HCT116 (cell line): ENCODE results near the gene ATP2B1. TPM values are rescaled to one million over a fixed set of nuclear protein-coding genes. Genes with fewer than 3 reads are reported as not detected.

Experiments
- ATAC-seq: fragments of 200-7000 bp; cut with Tn5 transposase; 2 replicates; pipeline ENCODE4 v1.9.1; 2020; ENCODE audit warnings: mild to moderate bottlenecking, moderate library complexity
- BruUV-seq: library from RNA; stranded (reverse); fragments of 400-500 nt; replicated peaks from 2 replicates; lab custom pipeline; 2021; lab: Mats Ljungman, UMichigan
- CTCF ChIA-PET: fragments of 300-600 bp; sonication (Branson Sonifier 250); formaldehyde crosslinking; loops from one replicate; lab custom pipeline; 2021; ENCODE audit warnings: antibody characterized with exemption; lab: Charles Lee
- POLR2A ChIA-PET: fragments of 300-600, 350-600 bp; sonication (Branson Sonifier 250); formaldehyde crosslinking; loops from one replicate; lab custom pipeline; 2021; ENCODE audit warnings: antibody characterized with exemption; lab: Charles Lee
- RAD21 ChIA-PET, 2 experiments: fragments of 300-600 bp; sonication (Branson Sonifier 250); formaldehyde crosslinking; loops; one replicate each; lab custom pipeline; 2023; ENCODE audit warnings: low total read pairs in 2 of 2; ENCODE audit not compliant: uncharacterized antibody in 2 of 2, unreplicated experiment in 2 of 2, low non-redundant PET in 1 of 2; lab: Charles Lee
- DNase-seq: peaks from one replicate; pipeline ENCODE4 v3.0.0-alpha.2; 2010; ENCODE audit warnings: low read depth, low spot score
- H2AFZ ChIP-seq: fragments of 200-600 bp; shearing (Covaris generic), sonication (generic); 2 replicates; pipeline ENCODE4 v1.6.1; 2017; ENCODE audit warnings: low read depth, mixed run types, mixed read lengths, antibody characterized with exemption, low read length; ENCODE audit not compliant: poor library complexity, severe bottlenecking
- H3K27ac ChIP-seq: 2 replicates; pipeline ENCODE4 v1.5.1; 2012; ENCODE audit warnings: low read depth, low read length
- H3K27me3 ChIP-seq: fragments of 200-600 bp; sonication (generic); 2 replicates; pipeline ENCODE4 v1.6.1; 2016; ENCODE audit warnings: mixed run types, low read length, mixed read lengths; ENCODE audit not compliant: insufficient read depth
- H3K36me3 ChIP-seq, 2 experiments: fragments of 200-500 bp in 1 of 2; fragments of 200-600 bp in 1 of 2; sonication (Bioruptor generic) in 1 of 2; sonication (generic) in 1 of 2; 2 replicates each; pipeline versions ENCODE4 v1.5.1 to v1.6.1; 2014 to 2016; ENCODE audit warnings: low read length in 2 of 2, inconsistent platforms in 1 of 2, mixed read lengths in 1 of 2, mixed run types in 1 of 2; ENCODE audit not compliant: insufficient read depth in 2 of 2, control insufficient read depth in 1 of 2
- H3K4me1 ChIP-seq, 2 experiments: fragments of 200-600 bp in 1 of 2; sonication (generic) in 1 of 2; 2 replicates each; pipeline versions ENCODE4 v1.5.1 to v1.6.1; 2012 to 2017; ENCODE audit warnings: low read length in 2 of 2, inconsistent platforms in 1 of 2, mild to moderate bottlenecking in 1 of 2, mixed read lengths in 1 of 2, mixed run types in 1 of 2, moderate library complexity in 1 of 2; ENCODE audit not compliant: insufficient read depth in 2 of 2, control insufficient read depth in 1 of 2
- H3K4me2 ChIP-seq: fragments of 200-600 bp; sonication (generic); 2 replicates; pipeline ENCODE4 v1.6.1; 2017; ENCODE audit warnings: mixed run types, low read length, mixed read lengths
- H3K4me3 ChIP-seq, 2 experiments: fragments of 200-600 bp in 1 of 2; sonication (generic) in 1 of 2; replicated peaks in 1 of 2; 2 replicates each; pipeline ENCODE4 v1.5.1; 2011 to 2016; ENCODE audit warnings: low read length in 2 of 2, control low read depth in 1 of 2, low read depth in 1 of 2, mild to moderate bottlenecking in 1 of 2, mixed read lengths in 1 of 2, mixed run types in 1 of 2
- H3K79me2 ChIP-seq: fragments of 200-600 bp; sonication (generic); 2 replicates; pipeline ENCODE4 v1.6.1; 2017; ENCODE audit warnings: mild to moderate bottlenecking, mixed run types, low read length, moderate library complexity, mixed read lengths; ENCODE audit not compliant: insufficient read depth
- H3K9ac ChIP-seq: fragments of 200-600 bp; sonication (generic); 2 replicates; pipeline ENCODE4 v1.6.1; 2016; ENCODE audit warnings: low read length, mixed read lengths
- H3K9me2 ChIP-seq: fragments of 200-600 bp; sonication (generic), shearing (Covaris generic); 2 replicates; pipeline ENCODE4 v1.6.1; 2017; ENCODE audit warnings: mixed run types, mild to moderate bottlenecking, moderate library complexity; ENCODE audit not compliant: insufficient read depth
- H3K9me3 ChIP-seq, 2 experiments: fragments of 200-500 bp in 1 of 2; fragments of 200-600 bp in 1 of 2; sonication (Bioruptor generic) in 1 of 2; sonication (generic) in 1 of 2; 2 replicates each; pipeline ENCODE4 v1.6.1; 2014 to 2017; ENCODE audit warnings: low read length in 2 of 2, mixed read lengths in 2 of 2, inconsistent platforms in 1 of 2, low read depth in 1 of 2, mild to moderate bottlenecking in 1 of 2, mixed run types in 1 of 2, moderate library complexity in 1 of 2; ENCODE audit not compliant: control insufficient read depth in 1 of 2, insufficient read depth in 1 of 2
- H4K20me1 ChIP-seq: fragments of 200-600 bp; sonication (generic), shearing (Covaris generic); 2 replicates; pipeline ENCODE4 v1.6.1; 2017; ENCODE audit warnings: mixed run types, mild to moderate bottlenecking, moderate library complexity; ENCODE audit not compliant: insufficient read depth
- ELF1 ChIP-seq: IDR thresholded peaks from 2 replicates; pipeline ENCODE4 v1.6.1; 2012; ENCODE audit warnings: low read depth, borderline replicate concordance
- FOSL1 ChIP-seq: IDR thresholded peaks from 2 replicates; pipeline ENCODE4 v1.6.1; 2012; ENCODE audit warnings: low read depth
- POLR2A ChIP-seq: IDR thresholded peaks from 2 replicates; pipeline ENCODE4 v1.7.0; 2011; ENCODE audit warnings: borderline replicate concordance; ENCODE audit not compliant: insufficient read depth, insufficient read length; ENCODE audit errors: extremely low read depth
- TCF7L2 ChIP-seq: IDR thresholded peaks from 2 replicates; pipeline ENCODE4 v1.7.0; 2011; ENCODE audit warnings: borderline replicate concordance, inconsistent platforms; ENCODE audit not compliant: insufficient read depth, insufficient read length; ENCODE audit errors: extremely low read depth
- ZNF274 ChIP-seq: fragments of 200-500 bp; sonication (Bioruptor generic); IDR thresholded peaks from 2 replicates; pipeline ENCODE4 v1.6.1; 2014; ENCODE audit warnings: mild to moderate bottlenecking, low read depth, low read length, inconsistent platforms
- intact Hi-C: fragments of 100-400 bp; cut with micrococcal nuclease; formaldehyde crosslinking; loops from 2 replicates; pipeline ENCODE4 v1.10.0; 2022
- total RNA-seq: library from RNA; stranded (reverse); gene quantifications from one replicate; pipeline ENCODE4 v1.2.1, GENCODE V29; 2021; ENCODE audit not compliant: unreplicated experiment
- TF ChIP-seq, protein P1 (sequence below), 3 experiments: fragments of 200-600 bp in 1 of 3; sonication (generic) in 1 of 3; IDR thresholded peaks in 2 of 3; conservative IDR thresholded peaks in 1 of 3; 2 replicates each; pipeline ENCODE4 v1.5.1; 2012 to 2017; ENCODE audit warnings: low read depth in 2 of 3, low read length in 2 of 3, antibody characterized with exemption in 1 of 3, borderline replicate concordance in 1 of 3, control low read depth in 1 of 3, mild to moderate bottlenecking in 1 of 3, mixed read lengths in 1 of 3, mixed run types in 1 of 3, moderate library complexity in 1 of 3; ENCODE audit not compliant: insufficient read depth in 1 of 3
- TF ChIP-seq, protein P2 (sequence below): IDR thresholded peaks from 2 replicates; pipeline ENCODE4 v1.6.1; 2012

Gene ATP2B1
- total RNA-seq, 1 experiment from 2014 or later, result 62.4 TPM

DNA sequence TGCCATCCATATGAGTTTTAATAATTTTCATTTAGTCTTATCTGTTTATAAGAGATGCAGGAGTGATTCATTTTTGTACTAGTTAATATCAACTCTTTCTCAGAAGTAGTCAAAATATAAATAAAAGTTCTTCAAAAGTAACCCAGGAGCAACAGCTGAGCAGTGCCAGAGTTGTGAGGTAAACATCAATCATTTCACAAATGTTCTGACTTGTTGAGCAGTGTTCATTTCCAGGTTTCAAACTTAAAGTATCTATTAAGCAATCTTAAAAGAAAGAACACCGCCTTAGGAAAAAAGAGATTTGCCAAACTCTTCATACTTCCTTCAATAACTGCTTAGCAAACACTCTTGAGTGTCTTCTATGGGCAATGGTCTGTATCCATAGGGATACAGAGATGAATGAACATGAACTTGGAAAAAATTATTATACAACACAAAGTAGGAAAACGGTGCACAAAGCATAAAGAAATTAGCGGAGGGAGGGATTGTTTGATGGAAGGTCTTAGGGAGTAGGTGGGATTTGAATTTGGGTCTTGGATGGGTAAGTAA, 140.9 kb downstream of the ATP2B1 start:
- intact Hi-C loops, result no loop called here
- H4K20me1 ChIP-seq, result no peaks in the 10 kb centered on the region
- H3K9me2 ChIP-seq, result no peaks in the 10 kb centered on the region
- no peaks in the 10 kb centered on the region for H3K9me3 ChIP-seq
- ChIA-PET RAD21 (no interaction called here), POLR2A (no interaction called here), CTCF (no interaction called here)
- H2AFZ ChIP-seq, result no peak overlapping the region
- H3K4me1 ChIP-seq, result no peaks in the 10 kb centered on the region
- TF ChIP-seq ZNF274 (no peak), POLR2A (no peak)
- TF ChIP-seq, protein P1, sequence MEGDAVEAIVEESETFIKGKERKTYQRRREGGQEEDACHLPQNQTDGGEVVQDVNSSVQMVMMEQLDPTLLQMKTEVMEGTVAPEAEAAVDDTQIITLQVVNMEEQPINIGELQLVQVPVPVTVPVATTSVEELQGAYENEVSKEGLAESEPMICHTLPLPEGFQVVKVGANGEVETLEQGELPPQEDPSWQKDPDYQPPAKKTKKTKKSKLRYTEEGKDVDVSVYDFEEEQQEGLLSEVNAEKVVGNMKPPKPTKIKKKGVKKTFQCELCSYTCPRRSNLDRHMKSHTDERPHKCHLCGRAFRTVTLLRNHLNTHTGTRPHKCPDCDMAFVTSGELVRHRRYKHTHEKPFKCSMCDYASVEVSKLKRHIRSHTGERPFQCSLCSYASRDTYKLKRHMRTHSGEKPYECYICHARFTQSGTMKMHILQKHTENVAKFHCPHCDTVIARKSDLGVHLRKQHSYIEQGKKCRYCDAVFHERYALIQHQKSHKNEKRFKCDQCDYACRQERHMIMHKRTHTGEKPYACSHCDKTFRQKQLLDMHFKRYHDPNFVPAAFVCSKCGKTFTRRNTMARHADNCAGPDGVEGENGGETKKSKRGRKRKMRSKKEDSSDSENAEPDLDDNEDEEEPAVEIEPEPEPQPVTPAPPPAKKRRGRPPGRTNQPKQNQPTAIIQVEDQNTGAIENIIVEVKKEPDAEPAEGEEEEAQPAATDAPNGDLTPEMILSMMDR (IDR thresholded peaks at IDR 0.05 in 2 of 3, conservative IDR thresholded peaks at IDR 0.05 in 1 of 3; ENCODE audit: borderline replicate concordance in 1 of 3, insufficient read depth in 1 of 3, low read depth in 2 of 3, low read length in 2 of 3), result no peak
- ATAC-seq (no peak), DNase-seq (no peak)
- H3K9ac ChIP-seq, result no peak overlapping the region
- no peak overlapping the region for H3K4me3 ChIP-seq
- no peaks in the 10 kb centered on the region for H3K36me3 ChIP-seq
- no TSS peak for BruUV-seq
- H3K4me2 ChIP-seq, result no peak overlapping the region
- no peaks in the 10 kb centered on the region for H3K79me2 ChIP-seq
- no peaks in the 10 kb centered on the region for H3K27me3 ChIP-seq
- no peak overlapping the region for H3K27ac ChIP-seq

DNA sequence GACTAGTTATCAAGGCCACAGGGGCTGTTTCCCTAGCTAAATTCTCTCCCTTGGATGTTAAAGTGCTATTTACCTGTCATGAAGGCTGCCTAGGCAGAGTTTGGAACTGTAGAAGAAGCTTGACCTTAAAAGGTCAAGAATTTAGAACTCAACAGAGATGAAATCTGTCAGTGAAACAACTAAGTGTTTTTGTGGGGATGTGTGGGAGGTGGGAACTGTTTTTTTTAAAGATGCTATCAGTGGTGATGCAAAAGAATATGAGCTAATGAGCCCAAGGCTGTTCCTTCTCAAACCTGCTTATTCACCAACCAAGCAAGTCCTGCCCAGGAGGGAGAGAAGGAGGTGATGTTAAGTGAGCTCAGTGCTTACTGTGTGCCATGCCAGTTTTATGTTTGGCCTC, 142.0 kb downstream of the ATP2B1 start:
- no peak for DNase-seq
- H3K27ac ChIP-seq, result no peak overlapping the region
- no peaks in the 10 kb centered on the region for H4K20me1 ChIP-seq
- no peak overlapping the region for H2AFZ ChIP-seq
- no peak overlapping the region for H3K4me3 ChIP-seq
- no peaks in the 10 kb centered on the region for H3K9me2 ChIP-seq
- TF ChIP-seq ZNF274 (no peak), FOSL1 (no peak), TCF7L2 (no peak), ELF1 (no peak)
- TF ChIP-seq, protein P2, sequence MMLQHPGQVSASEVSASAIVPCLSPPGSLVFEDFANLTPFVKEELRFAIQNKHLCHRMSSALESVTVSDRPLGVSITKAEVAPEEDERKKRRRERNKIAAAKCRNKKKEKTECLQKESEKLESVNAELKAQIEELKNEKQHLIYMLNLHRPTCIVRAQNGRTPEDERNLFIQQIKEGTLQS, result no peak
- no peaks in the 10 kb centered on the region for H3K36me3 ChIP-seq
- no TSS peak for BruUV-seq
- POLR2A ChIA-PET, result no interaction called here
- H3K79me2 ChIP-seq, result no peaks in the 10 kb centered on the region
- H3K4me2 ChIP-seq, result no peak overlapping the region
- no peak overlapping the region for H3K9ac ChIP-seq
- no peaks in the 10 kb centered on the region for H3K4me1 ChIP-seq
- CTCF ChIA-PET, result no interaction called here
- ATAC-seq, result no peak
- RAD21 ChIA-PET, result no interaction called here
- intact Hi-C loops, result no loop called here
- no peaks in the 10 kb centered on the region for H3K27me3 ChIP-seq
- no peaks in the 10 kb centered on the region for H3K9me3 ChIP-seq
